Fibroblast of lung (primary cell): ENCODE measurements around the gene TANGO2. TPM values are rescaled to one million over a fixed set of nuclear protein-coding genes. Genes with fewer than 3 reads are reported as not detected.
"Not testable (repeated sequence)": the region's sequence is repeated elsewhere in the genome, so short reads cannot be mapped to it uniquely, and the experiment has no call there.

ENCODE experiments used
- DNase-seq, 2 donors: peaks; one replicate each; pipeline versions ENCODE4 v3.0.0 to v3.0.0-alpha.2; 2010; ENCODE audit warnings: low read depth in 2 of 2
- H2AFZ ChIP-seq: 2 replicates; pipeline ENCODE4 v1.5.1; 2012; ENCODE audit warnings: low read length, control low read depth, inconsistent platforms
- H3K27ac ChIP-seq: 2 replicates; pipeline ENCODE4 v1.5.1; 2011; ENCODE audit warnings: low read length, control low read depth; ENCODE audit not compliant: insufficient read depth
- H3K27me3 ChIP-seq: 2 replicates; pipeline ENCODE4 v1.5.1; 2011; ENCODE audit warnings: mild to moderate bottlenecking, low read length; ENCODE audit not compliant: control insufficient read depth, insufficient read depth
- H3K36me3 ChIP-seq: 2 replicates; pipeline ENCODE4 v1.5.1; 2011; ENCODE audit warnings: low read length; ENCODE audit not compliant: control insufficient read depth, insufficient read depth
- H3K4me1 ChIP-seq: 2 replicates; pipeline ENCODE4 v1.5.1; 2011; ENCODE audit warnings: low read length; ENCODE audit not compliant: control insufficient read depth, insufficient read depth; ENCODE audit errors: extremely low read depth
- H3K4me2 ChIP-seq: 2 replicates; pipeline ENCODE4 v1.5.1; 2011; ENCODE audit warnings: low read length, control low read depth; ENCODE audit not compliant: insufficient read depth; ENCODE audit errors: extremely low read depth
- H3K4me3 ChIP-seq, 4 experiments: fragments of 200-600 bp in 1 of 4; sonication (generic) in 1 of 4; replicated peaks in 1 of 4; 2 replicates each; pipeline ENCODE4 v1.5.1; 2011 to 2016; ENCODE audit warnings: low read length in 4 of 4, low read depth in 3 of 4, mild to moderate bottlenecking in 3 of 4, control low read depth in 2 of 4, inconsistent platforms in 1 of 4, mixed read lengths in 1 of 4; ENCODE audit not compliant: insufficient read depth in 1 of 4; ENCODE audit errors: control extremely low read depth in 1 of 4
- H3K79me2 ChIP-seq: 2 replicates; pipeline ENCODE4 v1.5.1; 2012; ENCODE audit warnings: mild to moderate bottlenecking, low read length, inconsistent platforms; ENCODE audit not compliant: control insufficient read depth, insufficient read depth
- H3K9ac ChIP-seq: 2 replicates; pipeline ENCODE4 v1.5.1; 2011; ENCODE audit warnings: mild to moderate bottlenecking, low read length, control low read depth; ENCODE audit not compliant: insufficient read depth
- H3K9me3 ChIP-seq: 2 replicates; pipeline ENCODE4 v1.5.1; 2012; ENCODE audit warnings: low read depth, low read length; ENCODE audit not compliant: control insufficient read depth, insufficient read depth
- H4K20me1 ChIP-seq: 2 replicates; pipeline ENCODE4 v1.5.1; 2011; ENCODE audit warnings: low read length; ENCODE audit not compliant: control insufficient read depth, insufficient read depth; ENCODE audit errors: extremely low read depth
- EZH2 ChIP-seq: IDR thresholded peaks from 2 replicates; pipeline ENCODE4 v1.5.1; 2012; ENCODE audit warnings: low read length, control low read depth, mild to moderate bottlenecking; ENCODE audit errors: missing control alignments
- polyA plus RNA-seq, 2 donors: library from polyadenylated mRNA; depleted of rRNA in 1 of 2; stranded (reverse) in 1 of 2; unstranded in 1 of 2; fragments of >200 nt; gene quantifications; 2 replicates each; pipeline ENCODE4 v1.2.1, GENCODE V29; 2011 to 2012; ENCODE audit warnings: missing spikeins in 1 of 2
- total RNA-seq: library from RNA; depleted of rRNA; stranded (reverse); fragments of >200 nt; gene quantifications from 2 replicates; pipeline ENCODE4 v1.2.1, GENCODE V29; 2014
- TF ChIP-seq, protein P1 (sequence below), 2 donors: IDR thresholded peaks in 1 of 2; conservative IDR thresholded peaks in 1 of 2; 1 replicate in 1 of 2; 2 replicates in 1 of 2; pipeline ENCODE4 v1.5.1; 2011 to 2012; ENCODE audit warnings: low read length in 2 of 2, control low read depth in 1 of 2, inconsistent platforms in 1 of 2, low read depth in 1 of 2, mild to moderate bottlenecking in 1 of 2

TANGO2 gene
- total and polyA plus RNA-seq, 2 donors (not counting 1 experiment from before 2014, with no cell fraction given), result 28.3 to 52.8 TPM

DNA sequence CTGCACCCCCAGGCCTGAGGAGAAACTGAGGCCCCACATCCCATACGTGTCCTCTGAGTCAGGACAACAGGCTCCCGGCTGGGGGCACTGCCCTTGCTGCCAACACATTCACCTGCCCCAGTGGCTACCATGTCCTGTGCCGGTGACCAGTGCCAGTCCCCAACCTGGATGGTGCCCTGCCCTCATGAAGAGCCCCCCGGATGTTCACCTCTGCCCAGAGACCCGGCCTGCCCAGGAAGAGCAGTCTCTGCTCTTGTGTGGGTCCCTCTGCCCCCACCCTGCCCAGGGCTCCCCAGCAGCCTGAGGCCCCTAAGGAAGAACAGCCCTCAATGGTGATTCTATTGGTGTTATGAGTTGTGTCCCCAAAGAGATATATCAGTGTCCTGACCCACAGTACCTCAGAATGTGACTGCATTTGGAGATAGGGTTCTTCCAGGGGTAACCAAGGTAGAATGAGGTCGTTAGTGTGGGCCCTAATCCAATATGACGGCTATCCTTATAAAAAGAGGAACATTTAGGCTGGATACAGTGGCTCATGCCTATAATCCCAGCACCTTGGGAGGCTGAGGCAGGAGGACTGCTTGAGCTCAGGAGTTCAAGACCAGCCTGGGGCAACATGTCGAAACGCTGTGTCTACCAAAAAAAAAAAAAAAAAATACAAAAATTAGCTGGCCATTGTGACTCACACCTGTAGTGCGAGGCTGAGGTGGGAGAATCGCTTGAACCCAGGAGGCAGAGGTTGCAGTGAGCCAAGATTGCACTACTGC, 45.9 kb downstream of the TANGO2 start:
- Histone ChIP-seq H3K79me2 (no peaks in the 10 kb centered on the region), H4K20me1 (no peaks in the 10 kb centered on the region), H3K4me3 (no peak overlapping the region), H2AFZ (no peak overlapping the region), H3K4me2 (no peak overlapping the region), H3K27ac (no peak overlapping the region), H3K27me3 (no peaks in the 10 kb centered on the region), H3K9ac (no peak overlapping the region), H3K4me1 (no peaks in the 10 kb centered on the region), H3K9me3 (no peaks in the 10 kb centered on the region), H3K36me3 (peaks cover 5% of the 10 kb centered on the region)
- no peak for DNase-seq
- TF ChIP-seq EZH2, result no peak
- TF ChIP-seq, protein P1, sequence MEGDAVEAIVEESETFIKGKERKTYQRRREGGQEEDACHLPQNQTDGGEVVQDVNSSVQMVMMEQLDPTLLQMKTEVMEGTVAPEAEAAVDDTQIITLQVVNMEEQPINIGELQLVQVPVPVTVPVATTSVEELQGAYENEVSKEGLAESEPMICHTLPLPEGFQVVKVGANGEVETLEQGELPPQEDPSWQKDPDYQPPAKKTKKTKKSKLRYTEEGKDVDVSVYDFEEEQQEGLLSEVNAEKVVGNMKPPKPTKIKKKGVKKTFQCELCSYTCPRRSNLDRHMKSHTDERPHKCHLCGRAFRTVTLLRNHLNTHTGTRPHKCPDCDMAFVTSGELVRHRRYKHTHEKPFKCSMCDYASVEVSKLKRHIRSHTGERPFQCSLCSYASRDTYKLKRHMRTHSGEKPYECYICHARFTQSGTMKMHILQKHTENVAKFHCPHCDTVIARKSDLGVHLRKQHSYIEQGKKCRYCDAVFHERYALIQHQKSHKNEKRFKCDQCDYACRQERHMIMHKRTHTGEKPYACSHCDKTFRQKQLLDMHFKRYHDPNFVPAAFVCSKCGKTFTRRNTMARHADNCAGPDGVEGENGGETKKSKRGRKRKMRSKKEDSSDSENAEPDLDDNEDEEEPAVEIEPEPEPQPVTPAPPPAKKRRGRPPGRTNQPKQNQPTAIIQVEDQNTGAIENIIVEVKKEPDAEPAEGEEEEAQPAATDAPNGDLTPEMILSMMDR (conservative IDR thresholded peaks at IDR 0.05 in 1 of 2, IDR thresholded peaks at IDR 0.05 in 1 of 2; ENCODE audit: low read depth in 1 of 2, low read length in 2 of 2), result no peak

DNA sequence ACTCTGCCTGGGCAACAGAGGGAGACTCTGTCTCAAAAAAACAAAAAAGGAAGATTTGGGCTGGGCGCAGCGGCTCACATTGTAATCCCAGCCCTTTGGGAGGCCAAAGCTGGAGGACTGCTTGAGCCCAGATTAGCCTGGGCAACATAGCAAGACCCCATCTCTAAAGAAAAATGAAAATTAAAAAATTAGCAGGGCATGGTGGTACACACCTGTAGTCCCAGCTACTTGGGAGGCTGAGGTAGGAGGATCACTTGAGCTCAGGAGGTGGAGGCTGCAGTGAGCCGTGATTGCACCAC, 46.4 kb downstream of the TANGO2 start:
- H3K4me1 ChIP-seq, H3K79me2 ChIP-seq, H3K27ac ChIP-seq, DNase-seq, H3K9me3 ChIP-seq, H3K9ac ChIP-seq, H3K36me3 ChIP-seq, H4K20me1 ChIP-seq, H3K27me3 ChIP-seq, H3K4me3 ChIP-seq, H2AFZ ChIP-seq, H3K4me2 ChIP-seq: not testable (repeated sequence)

DNA sequence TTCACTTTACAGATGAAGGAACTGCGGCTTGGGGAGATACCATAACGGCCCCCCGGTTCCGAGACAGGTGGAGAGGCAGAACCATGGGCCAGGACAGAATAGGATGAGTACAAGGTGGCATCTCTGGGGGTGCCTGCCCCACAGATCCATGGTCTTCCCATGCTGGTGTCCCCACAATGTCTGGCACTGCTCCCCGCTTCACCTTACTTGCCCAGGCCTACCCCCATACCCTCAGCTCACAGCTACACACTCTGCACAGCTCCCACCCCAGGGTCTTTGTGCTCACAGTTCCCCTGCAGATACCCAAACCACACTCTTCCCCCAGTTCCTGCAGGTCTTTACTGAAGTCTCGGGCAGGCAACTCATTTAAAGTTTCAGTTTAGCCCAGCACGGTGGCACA, 47.7 kb downstream of the TANGO2 start:
- no peak overlapping the region for H3K4me2 ChIP-seq
- TF ChIP-seq, protein P1 (conservative IDR thresholded peaks at IDR 0.05 in 1 of 2, IDR thresholded peaks at IDR 0.05 in 1 of 2; ENCODE audit: low read depth in 1 of 2, low read length in 2 of 2), result no peak
- TF ChIP-seq EZH2, result no peak
- no peaks in the 10 kb centered on the region for H3K4me1 ChIP-seq
- no peak overlapping the region for H3K9ac ChIP-seq
- no peaks in the 10 kb centered on the region for H3K36me3 ChIP-seq
- H3K27ac ChIP-seq, result no peak overlapping the region
- no peak for DNase-seq
- no peak overlapping the region for H3K4me3 ChIP-seq
- no peaks in the 10 kb centered on the region for H3K27me3 ChIP-seq
- H3K79me2 ChIP-seq, result no peaks in the 10 kb centered on the region
- no peaks in the 10 kb centered on the region for H3K9me3 ChIP-seq
- H2AFZ ChIP-seq, result no peak overlapping the region
- no peaks in the 10 kb centered on the region for H4K20me1 ChIP-seq
